HUDEP-2 (cell line): ENCODE results near the gene APCDD1.

Experiments used
- DNase-seq, 76 experiments: peaks; one replicate each; lab custom pipeline; 2025; ENCODE audit not compliant: unreplicated experiment in 76 of 76; lab: John Stamatoyannopoulos, UW

The APCDD1 gene

GRCh38 chr18:10430677-10431076 lies 23.8 kb upstream of the APCDD1 start:
- DNase-seq = no peak

GRCh38 chr18:10431680-10432079 lies 22.8 kb upstream of the APCDD1 start:
- no peak for DNase-seq

- DNase-seq = no peak
Observed at GRCh38 chr18:10432781-10433180, 21.7 kb upstream of the APCDD1 start.

- DNase-seq = no peak
Observed at GRCh38 chr18:10436160-10436559, 18.3 kb upstream of the APCDD1 start.

- no peak for DNase-seq
Observed at GRCh38 chr18:10437837-10438236, 16.6 kb upstream of the APCDD1 start.

- no peak for DNase-seq
Observed at GRCh38 chr18:10439898-10440297, 14.5 kb upstream of the APCDD1 start.

GRCh38 chr18:10440884-10441283 lies 13.6 kb upstream of the APCDD1 start:
- DNase-seq = no peak

- DNase-seq = no peak
Observed at GRCh38 chr18:10441472-10441871, 13.0 kb upstream of the APCDD1 start.

- no peak for DNase-seq
Observed at GRCh38 chr18:10442551-10442971, 11.9 kb upstream of the APCDD1 start.

GRCh38 chr18:10443001-10443400 lies 11.4 kb upstream of the APCDD1 start:
- no peak for DNase-seq

- DNase-seq = no peak
Observed at GRCh38 chr18:10444314-10445006, 10.0 kb upstream of the APCDD1 start.

GRCh38 chr18:10449396-10449795 lies 5.0 kb upstream of the APCDD1 start:
- no peak for DNase-seq

- no peak for DNase-seq
Observed at GRCh38 chr18:10450986-10451385, 3.4 kb upstream of the APCDD1 start.

- no peak for DNase-seq
Observed at GRCh38 chr18:10453261-10453805, 1.1 kb upstream of the APCDD1 start.

- DNase-seq = no peak
Observed at GRCh38 chr18:10454681-10455557, 484 bp downstream of the APCDD1 start.

- no peak for DNase-seq
Observed at GRCh38 chr18:10455726-10456453, 1.5 kb downstream of the APCDD1 start.

GRCh38 chr18:10456718-10457117 lies 2.3 kb downstream of the APCDD1 start:
- no peak for DNase-seq

- no peak for DNase-seq
Observed at GRCh38 chr18:10457128-10457527, 2.7 kb downstream of the APCDD1 start.

- no peak for DNase-seq
Observed at GRCh38 chr18:10457767-10458166, 3.3 kb downstream of the APCDD1 start.

GRCh38 chr18:10458691-10459090 lies 4.3 kb downstream of the APCDD1 start:
- no peak for DNase-seq

GRCh38 chr18:10459587-10459986 lies 5.2 kb downstream of the APCDD1 start:
- DNase-seq = no peak
